ENCODE measurements around the gene DLK2.
A peak's percentile ranks its signal among the peaks of the same experiment; 100 is the strongest.
"Not testable (repeated sequence)": the region's sequence is repeated elsewhere in the genome, so short reads cannot be mapped to it uniquely, and the experiment has no call there.

Gene DLK2, protein sequence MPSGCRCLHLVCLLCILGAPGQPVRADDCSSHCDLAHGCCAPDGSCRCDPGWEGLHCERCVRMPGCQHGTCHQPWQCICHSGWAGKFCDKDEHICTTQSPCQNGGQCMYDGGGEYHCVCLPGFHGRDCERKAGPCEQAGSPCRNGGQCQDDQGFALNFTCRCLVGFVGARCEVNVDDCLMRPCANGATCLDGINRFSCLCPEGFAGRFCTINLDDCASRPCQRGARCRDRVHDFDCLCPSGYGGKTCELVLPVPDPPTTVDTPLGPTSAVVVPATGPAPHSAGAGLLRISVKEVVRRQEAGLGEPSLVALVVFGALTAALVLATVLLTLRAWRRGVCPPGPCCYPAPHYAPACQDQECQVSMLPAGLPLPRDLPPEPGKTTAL

DNA sequence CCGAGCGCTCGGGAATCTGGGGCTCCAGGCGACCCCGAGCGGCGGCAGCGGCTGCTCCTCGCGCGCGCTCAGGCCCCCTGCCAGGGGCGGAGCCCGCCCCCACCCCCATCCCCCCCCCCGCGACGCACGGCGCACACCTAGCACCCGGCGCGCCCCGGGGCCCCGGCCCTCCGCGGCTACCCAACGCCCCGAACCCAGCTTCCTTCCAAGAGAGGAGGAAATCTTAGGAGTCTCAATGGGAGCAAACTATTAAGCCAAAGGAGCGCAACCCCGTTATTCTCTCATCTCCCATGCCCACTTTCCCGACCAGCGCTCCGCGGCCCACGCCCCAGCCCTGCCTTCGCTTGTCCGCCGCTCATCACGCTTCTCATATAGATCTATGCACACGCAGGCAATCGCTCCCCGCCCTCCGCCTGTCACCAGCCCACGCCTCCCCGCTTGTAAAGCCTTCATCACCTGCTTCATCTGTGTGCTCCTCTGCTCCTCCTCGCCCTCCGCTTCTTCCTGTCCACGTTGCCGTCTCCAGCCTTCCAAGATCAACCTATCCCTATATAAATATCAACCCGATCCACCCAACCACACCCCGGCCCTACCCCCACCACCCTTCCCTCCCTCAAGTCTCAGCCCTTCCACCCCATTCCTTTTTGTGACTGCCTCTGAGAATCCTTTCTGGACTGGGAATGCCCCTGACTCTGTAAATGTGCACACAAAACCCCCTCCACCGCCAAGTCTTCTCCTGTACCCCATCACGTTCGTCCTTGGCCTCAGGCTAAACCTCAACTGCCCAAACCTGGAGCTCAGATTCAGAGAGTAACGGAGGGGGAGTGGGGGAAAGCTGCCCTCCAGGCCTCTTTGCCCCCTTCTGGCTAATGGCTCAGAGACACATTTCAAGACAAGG, at the start of gene DLK2:
TSS of gene DLK2 (minus strand) at position 18 of the 898 bp plus-strand sequence. CDS start 723 bp downstream, outside the sequence.
- H3K27ac ChIP-seq: peak within 1 kb of the TSS; percentile 53
- TF ChIP-seq, protein P1, sequence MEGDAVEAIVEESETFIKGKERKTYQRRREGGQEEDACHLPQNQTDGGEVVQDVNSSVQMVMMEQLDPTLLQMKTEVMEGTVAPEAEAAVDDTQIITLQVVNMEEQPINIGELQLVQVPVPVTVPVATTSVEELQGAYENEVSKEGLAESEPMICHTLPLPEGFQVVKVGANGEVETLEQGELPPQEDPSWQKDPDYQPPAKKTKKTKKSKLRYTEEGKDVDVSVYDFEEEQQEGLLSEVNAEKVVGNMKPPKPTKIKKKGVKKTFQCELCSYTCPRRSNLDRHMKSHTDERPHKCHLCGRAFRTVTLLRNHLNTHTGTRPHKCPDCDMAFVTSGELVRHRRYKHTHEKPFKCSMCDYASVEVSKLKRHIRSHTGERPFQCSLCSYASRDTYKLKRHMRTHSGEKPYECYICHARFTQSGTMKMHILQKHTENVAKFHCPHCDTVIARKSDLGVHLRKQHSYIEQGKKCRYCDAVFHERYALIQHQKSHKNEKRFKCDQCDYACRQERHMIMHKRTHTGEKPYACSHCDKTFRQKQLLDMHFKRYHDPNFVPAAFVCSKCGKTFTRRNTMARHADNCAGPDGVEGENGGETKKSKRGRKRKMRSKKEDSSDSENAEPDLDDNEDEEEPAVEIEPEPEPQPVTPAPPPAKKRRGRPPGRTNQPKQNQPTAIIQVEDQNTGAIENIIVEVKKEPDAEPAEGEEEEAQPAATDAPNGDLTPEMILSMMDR (conservative IDR thresholded peaks at IDR 0.05): no peak

DNA sequence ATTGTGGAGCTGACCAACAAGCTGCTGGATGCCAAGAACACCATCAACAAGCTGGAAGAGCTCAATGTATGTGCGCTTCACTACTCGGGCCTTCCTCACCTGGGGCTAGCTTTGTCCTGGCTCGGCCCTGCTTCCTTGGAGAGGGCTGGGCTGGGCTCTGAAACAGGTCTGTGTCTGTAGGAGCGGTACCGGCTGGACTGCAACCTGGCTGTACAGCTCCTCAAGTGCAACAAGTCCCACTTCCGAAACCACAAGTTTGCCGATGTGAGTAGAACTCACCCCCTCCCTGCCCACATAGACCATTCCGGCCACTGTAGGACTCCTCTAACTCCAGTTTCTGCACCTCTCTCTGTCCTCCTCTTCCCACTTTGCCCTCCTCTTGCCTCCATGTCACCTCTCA, 48.1 kb upstream of the DLK2 start:
- no peak overlapping the region for H3K27ac ChIP-seq

DNA sequence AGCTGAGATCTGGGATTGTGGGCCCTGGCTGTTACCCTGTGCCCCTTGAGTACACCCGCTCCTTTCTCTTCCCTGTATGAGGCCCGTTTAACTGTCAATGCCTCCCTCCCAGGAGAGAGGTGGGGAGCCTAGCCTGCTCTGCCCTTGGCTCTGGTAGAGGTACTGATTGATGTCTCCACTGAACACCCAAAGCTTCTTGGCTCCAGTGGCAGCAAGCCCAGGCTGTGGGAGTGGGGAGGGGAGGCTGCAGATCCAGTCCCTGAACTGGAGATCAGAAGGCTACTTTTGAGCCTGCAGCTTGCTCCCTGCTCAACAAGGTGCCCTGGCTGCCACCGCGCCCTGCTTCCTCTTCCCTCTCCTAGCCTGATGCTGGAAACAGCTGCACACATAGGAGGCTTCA, 47.3 kb upstream of the DLK2 start:
- TF ChIP-seq, protein P1 (conservative IDR thresholded peaks at IDR 0.05): no peak
- H3K27ac ChIP-seq: no peak overlapping the region

More for the DNA sequence above, 48.1 kb upstream of the DLK2 start:
- TF ChIP-seq, protein P1 (conservative IDR thresholded peaks at IDR 0.05): no peak

GRCh38 chr6:43500921-43501320, 45.6 kb upstream of the DLK2 start:
- no peak overlapping the region for H3K27ac ChIP-seq
- TF ChIP-seq, protein P1 (conservative IDR thresholded peaks at IDR 0.05): no peak

GRCh38 chr6:43499028-43499815, 43.9 kb upstream of the DLK2 start:
- no peak overlapping the region for H3K27ac ChIP-seq
- TF ChIP-seq, protein P1 (conservative IDR thresholded peaks at IDR 0.05): no peak

DNA sequence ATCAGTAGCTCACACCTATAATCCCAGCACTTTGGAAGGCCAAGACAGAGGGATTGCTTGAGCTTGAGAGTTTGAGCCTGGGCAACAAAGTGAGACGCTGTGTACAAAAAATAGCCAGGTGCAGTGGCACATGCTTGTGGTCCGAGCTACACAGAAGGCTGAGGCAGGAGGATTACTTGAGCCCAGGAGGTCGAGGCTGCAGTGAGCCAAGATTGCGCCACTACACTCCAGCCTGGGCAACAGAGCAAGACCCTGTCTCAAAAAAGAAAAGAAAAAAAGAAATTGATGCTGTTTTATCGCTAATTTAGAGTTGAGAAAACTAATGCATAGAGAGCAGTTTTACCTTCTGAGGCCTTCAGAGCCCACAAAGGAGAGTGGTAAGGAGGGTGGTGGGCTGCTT, 42.9 kb upstream of the DLK2 start:
- not testable (repeated sequence) for H3K27ac ChIP-seq

- TF ChIP-seq, protein P1 (conservative IDR thresholded peaks at IDR 0.05): no peak
- no peak overlapping the region for H3K27ac ChIP-seq
Observed at GRCh38 chr6:43497689-43498088, 42.3 kb upstream of the DLK2 start.
